ENCODE results near the gene AGBL4. TPM values are rescaled to one million over a fixed set of nuclear protein-coding genes. Genes with fewer than 3 reads are reported as not detected.

AGBL4 gene
- total and polyA plus RNA-seq, 9 of the 15 experiments (the other 6 are each of a cell fraction or from before 2014, with no cell fraction given) = 0.11 TPM; not detected in 7

GRCh38 chr1:48527051-48527450 lies 1496.7 kb downstream of the AGBL4 start:
- CTCF ChIA-PET (ENCODE audit: low intra/inter-chr PET ratio) = no interaction called here
- Histone ChIP-seq H3K9me3 (replicated peaks; ENCODE audit: control insufficient read depth, insufficient read depth, low read depth, low read length) (no peaks in the 10 kb centered on the region), H4K20me1 (replicated peaks; ENCODE audit: control insufficient read depth, insufficient read depth, low read length) (no peaks in the 10 kb centered on the region; the same call in 1 of the 2 replicates), H3K79me2 (ENCODE audit: control insufficient read depth, insufficient read depth, low read length) (no peaks in the 10 kb centered on the region), H3K36me3 (ENCODE audit: control insufficient read depth, insufficient read depth, low read length) (no peaks in the 10 kb centered on the region), H3K9ac (ENCODE audit: insufficient read depth in 1 of 2, low read depth in 2 of 2, low read length in 2 of 2) (no peak overlapping the region), H3K4me3 (no peak overlapping the region), H2AFZ (ENCODE audit: low read depth, low read length) (no peak overlapping the region), H3K4me1 (replicated peaks in 1 of 2; ENCODE audit: control insufficient read depth in 2 of 2, insufficient read depth in 2 of 2, low read length in 2 of 2) (no peaks in the 10 kb centered on the region), H3K9me1 (ENCODE audit: control insufficient read depth, insufficient read depth, low read length) (no peaks in the 10 kb centered on the region), H3K4me2 (ENCODE audit: insufficient read depth, low read length) (no peak overlapping the region), H3K27ac (ENCODE audit: extremely low read depth, low read depth, low read length) (no peak overlapping the region), H3K27me3 (ENCODE audit: control insufficient read depth in 2 of 2, insufficient read depth in 2 of 2, low read length in 2 of 2) (no peaks in the 10 kb centered on the region)
- intact Hi-C loops (cut with micrococcal nuclease) (no loop called here), in situ Hi-C loops (cut with MboI) (no loop called here)
- BruUV-seq (replicated peaks) = no TSS peak
- POLR2A ChIA-PET = no interaction called here
- FAIRE-seq (no peak), DNase-seq (ENCODE audit: extremely low read depth in 1 of 4, low spot score in 3 of 4) (no peak), ATAC-seq (no peak)
- WGBS (ENCODE audit: insufficient coverage, low coverage, missing lambda C conversion rate) = 0% methylated on average over 5 of the region's 5 CpGs
- TF ChIP-seq, protein P1, sequence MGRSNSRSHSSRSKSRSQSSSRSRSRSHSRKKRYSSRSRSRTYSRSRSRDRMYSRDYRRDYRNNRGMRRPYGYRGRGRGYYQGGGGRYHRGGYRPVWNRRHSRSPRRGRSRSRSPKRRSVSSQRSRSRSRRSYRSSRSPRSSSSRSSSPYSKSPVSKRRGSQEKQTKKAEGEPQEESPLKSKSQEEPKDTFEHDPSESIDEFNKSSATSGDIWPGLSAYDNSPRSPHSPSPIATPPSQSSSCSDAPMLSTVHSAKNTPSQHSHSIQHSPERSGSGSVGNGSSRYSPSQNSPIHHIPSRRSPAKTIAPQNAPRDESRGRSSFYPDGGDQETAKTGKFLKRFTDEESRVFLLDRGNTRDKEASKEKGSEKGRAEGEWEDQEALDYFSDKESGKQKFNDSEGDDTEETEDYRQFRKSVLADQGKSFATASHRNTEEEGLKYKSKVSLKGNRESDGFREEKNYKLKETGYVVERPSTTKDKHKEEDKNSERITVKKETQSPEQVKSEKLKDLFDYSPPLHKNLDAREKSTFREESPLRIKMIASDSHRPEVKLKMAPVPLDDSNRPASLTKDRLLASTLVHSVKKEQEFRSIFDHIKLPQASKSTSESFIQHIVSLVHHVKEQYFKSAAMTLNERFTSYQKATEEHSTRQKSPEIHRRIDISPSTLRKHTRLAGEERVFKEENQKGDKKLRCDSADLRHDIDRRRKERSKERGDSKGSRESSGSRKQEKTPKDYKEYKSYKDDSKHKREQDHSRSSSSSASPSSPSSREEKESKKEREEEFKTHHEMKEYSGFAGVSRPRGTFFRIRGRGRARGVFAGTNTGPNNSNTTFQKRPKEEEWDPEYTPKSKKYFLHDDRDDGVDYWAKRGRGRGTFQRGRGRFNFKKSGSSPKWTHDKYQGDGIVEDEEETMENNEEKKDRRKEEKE (IDR thresholded peaks at IDR 0.05; ENCODE audit: borderline replicate concordance in 1 of 2, control insufficient read depth in 1 of 2, low read depth in 2 of 2, low read length in 1 of 2) = no peak
- no peak for TF ChIP-seq ZC3H8 (IDR thresholded peaks at IDR 0.05)
- TF ChIP-seq KLF6 (CRISPR knock-in tag; IDR thresholded peaks at IDR 0.05; ENCODE audit: borderline replicate concordance) = no peak
- TF ChIP-seq PYGO2 (tag; IDR thresholded peaks at IDR 0.05) = no peak
